HEK293 (cell line): ENCODE results near the gene RUNX1.

Source experiments
- KLF1 ChIP-seq: fragments of 450-650 bp; formaldehyde crosslinking; IDR thresholded peaks from 2 replicates; pipeline ENCODE4 v1.5.1; 2016; ENCODE audit warnings: missing biosample characterization, missing genetic modification characterization
- SALL2 ChIP-seq: fragments of 450-650 bp; formaldehyde crosslinking; IDR thresholded peaks from 2 replicates; pipeline ENCODE4 v1.5.0; 2017; ENCODE audit warnings: missing biosample characterization, mild to moderate bottlenecking, missing genetic modification characterization, borderline replicate concordance
- ZNF211 ChIP-seq: fragments of 450-650 bp; formaldehyde crosslinking; IDR thresholded peaks from 2 replicates; pipeline ENCODE4 v1.5.1; 2016; ENCODE audit warnings: low read depth, missing biosample characterization, missing genetic modification characterization
- ZNF555 ChIP-seq: fragments of 450-650 bp; formaldehyde crosslinking; conservative IDR thresholded peaks from 2 replicates; pipeline ENCODE4 v1.5.1; 2017; ENCODE audit warnings: missing biosample characterization, mild to moderate bottlenecking, missing genetic modification characterization, inconsistent platforms
- TF ChIP-seq, protein P1 (sequence below): fragments of 450-650 bp; formaldehyde crosslinking; IDR thresholded peaks from 2 replicates; pipeline ENCODE4 v1.5.1; 2016; ENCODE audit warnings: missing biosample characterization, missing genetic modification characterization

- TF ChIP-seq, protein P1, sequence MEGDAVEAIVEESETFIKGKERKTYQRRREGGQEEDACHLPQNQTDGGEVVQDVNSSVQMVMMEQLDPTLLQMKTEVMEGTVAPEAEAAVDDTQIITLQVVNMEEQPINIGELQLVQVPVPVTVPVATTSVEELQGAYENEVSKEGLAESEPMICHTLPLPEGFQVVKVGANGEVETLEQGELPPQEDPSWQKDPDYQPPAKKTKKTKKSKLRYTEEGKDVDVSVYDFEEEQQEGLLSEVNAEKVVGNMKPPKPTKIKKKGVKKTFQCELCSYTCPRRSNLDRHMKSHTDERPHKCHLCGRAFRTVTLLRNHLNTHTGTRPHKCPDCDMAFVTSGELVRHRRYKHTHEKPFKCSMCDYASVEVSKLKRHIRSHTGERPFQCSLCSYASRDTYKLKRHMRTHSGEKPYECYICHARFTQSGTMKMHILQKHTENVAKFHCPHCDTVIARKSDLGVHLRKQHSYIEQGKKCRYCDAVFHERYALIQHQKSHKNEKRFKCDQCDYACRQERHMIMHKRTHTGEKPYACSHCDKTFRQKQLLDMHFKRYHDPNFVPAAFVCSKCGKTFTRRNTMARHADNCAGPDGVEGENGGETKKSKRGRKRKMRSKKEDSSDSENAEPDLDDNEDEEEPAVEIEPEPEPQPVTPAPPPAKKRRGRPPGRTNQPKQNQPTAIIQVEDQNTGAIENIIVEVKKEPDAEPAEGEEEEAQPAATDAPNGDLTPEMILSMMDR, result no peak
- TF ChIP-seq ZNF555 (tag by site-specific recombination) (no peak), SALL2 (tag by site-specific recombination) (no peak), ZNF211 (no peak), KLF1 (tag by site-specific recombination) (no peak)
Measured at GRCh38 chr21:35059742-35060141, 10.6 kb upstream of the RUNX1 start.
